Measurements from ENCODE around the gene SNTA1. TPM values are rescaled to one million over a fixed set of nuclear protein-coding genes. Genes with fewer than 3 reads are reported as not detected.

Gene SNTA1
- total RNA-seq, 1 experiment from 2014 or later: 7.6 TPM

GRCh38 chr20:33387177-33387576, 56.4 kb downstream of the SNTA1 start:
- POLR2A ChIA-PET (ENCODE audit: unreplicated experiment): no interaction called here
- Histone ChIP-seq H3K4me2 (no peak overlapping the region), H3K27ac (no peak overlapping the region), H3K79me2 (ENCODE audit: low read depth) (no peaks in the 10 kb centered on the region), H3K4me1 (replicated peaks; ENCODE audit: insufficient read depth) (no peaks in the 10 kb centered on the region), H2AFZ (no peak overlapping the region), H3K4me3 (no peak overlapping the region), H3K27me3 (ENCODE audit: insufficient read depth, low read depth) (no peaks in the 10 kb centered on the region), H3K9me3 (ENCODE audit: insufficient read depth, low read depth) (no peaks in the 10 kb centered on the region), H3K36me3 (ENCODE audit: low read depth) (peaks cover 8% of the 10 kb centered on the region; the same call in 1 of the 2 replicates), H3F3A (ENCODE audit: insufficient read depth, low read depth) (no peaks in the 10 kb centered on the region), H4K20me1 (ENCODE audit: insufficient read depth) (no peaks in the 10 kb centered on the region), H3K9me2 (ENCODE audit: insufficient read depth) (no peaks in the 10 kb centered on the region)
- CTCF ChIA-PET: no interaction called here
- TF ChIP-seq CTCF (conservative IDR thresholded peaks at IDR 0.05) (no peak), EZH2 (IDR thresholded peaks at IDR 0.05; ENCODE audit: low read depth) (no peak)
- no TSS peak for BruUV-seq (replicated peaks)
- intact Hi-C loops (cut with micrococcal nuclease; ENCODE audit: unreplicated experiment): no loop called here
- no peak for DNase-seq

GRCh38 chr20:33386673-33387072, 56.9 kb downstream of the SNTA1 start:
- Histone ChIP-seq H3K36me3 (ENCODE audit: low read depth) (peaks cover 6% of the 10 kb centered on the region; the same call in 1 of the 2 replicates), H3K79me2 (ENCODE audit: low read depth) (no peaks in the 10 kb centered on the region), H3K4me1 (replicated peaks; ENCODE audit: insufficient read depth) (no peaks in the 10 kb centered on the region), H3K27me3 (ENCODE audit: insufficient read depth, low read depth) (no peaks in the 10 kb centered on the region), H3K4me3 (no peak overlapping the region), H2AFZ (no peak overlapping the region), H3K9me3 (ENCODE audit: insufficient read depth, low read depth) (no peaks in the 10 kb centered on the region), H3F3A (ENCODE audit: insufficient read depth, low read depth) (no peaks in the 10 kb centered on the region), H3K4me2 (no peak overlapping the region), H3K9me2 (ENCODE audit: insufficient read depth) (no peaks in the 10 kb centered on the region), H3K27ac (no peak overlapping the region), H4K20me1 (ENCODE audit: insufficient read depth) (no peaks in the 10 kb centered on the region)
- no TSS peak for BruUV-seq (replicated peaks)
- TF ChIP-seq EZH2 (IDR thresholded peaks at IDR 0.05; ENCODE audit: low read depth) (no peak), CTCF (conservative IDR thresholded peaks at IDR 0.05) (no peak)
- DNase-seq: no peak
- ChIA-PET CTCF (interaction anchor here (0.7 kb wide), 1 partner anchor 281 kb away, joined by 9 read pairs; no protein-coding TSS in a partner anchor), POLR2A (ENCODE audit: unreplicated experiment) (interaction anchor here (0.5 kb wide), 1 partner anchor 42 kb away, joined by 3 read pairs; no protein-coding TSS in a partner anchor)
- intact Hi-C loops (cut with micrococcal nuclease; ENCODE audit: unreplicated experiment): no loop called here

DNA sequence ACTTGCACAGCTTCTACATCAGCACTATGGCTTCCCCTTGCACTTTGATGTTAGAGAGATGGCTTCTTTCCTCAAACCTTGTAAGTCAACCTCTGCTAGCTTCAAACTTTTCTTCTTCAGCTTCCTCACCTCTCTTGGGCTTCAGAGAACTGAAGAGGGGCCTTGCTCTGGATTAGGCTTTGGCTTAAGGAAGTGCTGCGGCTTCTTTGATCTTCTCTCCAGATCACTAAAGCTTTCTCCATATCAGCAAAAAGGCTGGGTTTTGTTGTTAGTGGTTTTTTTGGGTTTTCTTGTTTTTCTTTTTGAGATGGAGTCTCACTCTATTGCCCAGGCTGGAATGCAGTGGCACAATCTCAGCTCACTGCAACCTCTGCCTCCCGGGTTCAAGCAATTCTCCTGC, 66.2 kb downstream of the SNTA1 start:
- no peaks in the 10 kb centered on the region for H3K79me2 ChIP-seq (ENCODE audit: low read depth)
- ChIA-PET POLR2A (ENCODE audit: unreplicated experiment) (no interaction called here), CTCF (no interaction called here)
- peaks cover 24% of the 10 kb centered on the region for H3K36me3 ChIP-seq (ENCODE audit: low read depth)
- H2AFZ ChIP-seq: no peak overlapping the region
- H3F3A ChIP-seq (ENCODE audit: insufficient read depth, low read depth): peaks cover 30% of the 10 kb centered on the region
- H3K4me3 ChIP-seq: no peak overlapping the region
- TF ChIP-seq EZH2 (IDR thresholded peaks at IDR 0.05; ENCODE audit: low read depth) (no peak), CTCF (conservative IDR thresholded peaks at IDR 0.05) (no peak)
- H3K4me1 ChIP-seq (replicated peaks; ENCODE audit: insufficient read depth): peaks cover 32% of the 10 kb centered on the region
- H4K20me1 ChIP-seq (ENCODE audit: insufficient read depth): no peaks in the 10 kb centered on the region
- no peak overlapping the region for H3K4me2 ChIP-seq
- intact Hi-C loops (cut with micrococcal nuclease; ENCODE audit: unreplicated experiment): no loop called here
- no peaks in the 10 kb centered on the region for H3K27me3 ChIP-seq (ENCODE audit: insufficient read depth, low read depth)
- no TSS peak for BruUV-seq (replicated peaks)
- no peak for DNase-seq
- no peak overlapping the region for H3K27ac ChIP-seq
- H3K9me2 ChIP-seq (ENCODE audit: insufficient read depth): no peaks in the 10 kb centered on the region
- H3K9me3 ChIP-seq (ENCODE audit: insufficient read depth, low read depth): no peaks in the 10 kb centered on the region

Data from PC-9 (cell line).